HG03039 (cell line): ENCODE measurements around the gene TSPAN15.
"Not testable (repeated sequence)": the region's sequence is repeated elsewhere in the genome, so short reads cannot be mapped to it uniquely, and the experiment has no call there.

Source experiments
- ATAC-seq: cut with Tn5 transposase; IDR thresholded peaks from one replicate; pipeline ENCODE4 v1.9.1; 2021; ENCODE audit warnings: mild to moderate bottlenecking, moderate library complexity; ENCODE audit not compliant: unreplicated experiment

The TSPAN15 gene

DNA sequence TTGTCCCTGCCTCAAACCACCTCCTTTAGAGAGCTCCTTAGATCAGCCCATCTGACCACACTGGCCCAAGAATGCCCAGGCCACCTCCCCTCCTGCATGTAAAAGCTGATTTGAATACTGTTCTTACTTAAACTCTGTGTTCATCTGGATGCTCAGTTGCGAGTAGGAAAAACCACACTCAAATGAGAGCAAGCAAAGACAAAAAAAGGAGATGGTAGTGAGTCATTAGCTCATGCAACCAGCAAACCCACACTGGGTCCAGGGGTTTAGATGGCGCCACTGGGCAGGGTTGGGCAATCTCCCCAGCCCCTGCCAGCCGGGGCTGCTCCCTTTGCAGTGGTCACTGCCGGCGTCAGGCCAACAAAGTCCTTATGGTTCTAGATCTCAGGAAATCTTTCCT lies 32.7 kb downstream of the TSPAN15 start:
- no peak for ATAC-seq

DNA sequence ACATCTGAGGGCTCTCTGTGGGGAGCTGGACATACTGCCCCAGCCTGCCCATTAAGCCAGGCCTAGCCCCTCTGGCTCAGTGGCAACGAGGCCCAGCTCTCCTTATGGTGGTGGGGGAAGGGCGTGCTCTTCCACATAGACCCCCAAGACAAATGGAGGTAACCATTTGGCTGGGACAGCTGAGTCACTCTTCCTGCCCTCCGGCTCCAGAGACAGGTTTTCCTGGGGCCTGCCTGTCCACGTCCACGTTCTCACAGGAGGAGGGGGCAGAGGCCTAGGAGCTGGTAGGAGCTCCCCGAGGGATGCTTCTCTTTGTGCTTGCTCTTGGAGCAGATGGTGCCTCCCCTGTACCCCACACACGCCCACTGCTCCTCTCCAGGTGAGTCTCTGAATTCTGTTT lies 33.5 kb downstream of the TSPAN15 start:
- ATAC-seq: no peak

DNA sequence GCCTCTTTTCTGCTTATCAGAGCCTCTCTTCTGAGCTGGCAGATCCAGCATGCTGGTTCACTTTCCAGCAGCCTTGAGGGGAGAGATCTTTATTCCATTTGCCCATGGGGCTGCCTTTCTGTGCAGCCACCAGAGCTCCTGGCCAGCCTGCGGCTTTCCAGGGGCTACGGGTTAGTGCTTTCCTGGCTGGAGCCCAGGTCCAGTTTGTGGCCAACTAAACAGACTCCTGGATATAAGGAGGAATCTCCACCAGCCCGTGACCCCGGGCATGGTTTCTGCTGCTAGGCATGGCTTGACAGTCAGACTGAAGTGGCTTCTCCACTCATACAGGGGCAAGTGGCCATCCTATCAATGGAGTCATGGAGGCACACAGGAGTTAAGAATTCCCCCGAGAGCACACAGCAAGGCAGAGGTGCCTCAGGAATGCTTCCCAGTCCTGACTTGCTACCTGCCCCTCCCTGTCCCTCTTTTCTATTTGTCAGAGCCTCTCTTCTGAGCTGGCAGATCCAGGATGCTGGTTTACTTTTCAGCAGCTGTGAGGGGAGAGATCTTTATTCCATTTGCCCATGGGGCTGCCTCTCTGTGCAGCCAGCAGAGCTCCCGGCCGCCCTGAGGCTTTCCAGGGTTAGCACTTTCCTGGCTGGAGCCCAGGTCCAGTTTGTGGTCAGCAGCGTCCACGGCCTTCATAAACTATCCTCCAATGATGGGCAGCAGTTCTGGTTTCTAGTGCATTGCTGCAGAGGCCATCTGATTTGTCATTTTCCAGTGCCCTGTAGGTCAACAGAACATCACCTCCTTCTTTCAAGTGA lies 35.9 kb downstream of the TSPAN15 start:
- no peak for ATAC-seq

DNA sequence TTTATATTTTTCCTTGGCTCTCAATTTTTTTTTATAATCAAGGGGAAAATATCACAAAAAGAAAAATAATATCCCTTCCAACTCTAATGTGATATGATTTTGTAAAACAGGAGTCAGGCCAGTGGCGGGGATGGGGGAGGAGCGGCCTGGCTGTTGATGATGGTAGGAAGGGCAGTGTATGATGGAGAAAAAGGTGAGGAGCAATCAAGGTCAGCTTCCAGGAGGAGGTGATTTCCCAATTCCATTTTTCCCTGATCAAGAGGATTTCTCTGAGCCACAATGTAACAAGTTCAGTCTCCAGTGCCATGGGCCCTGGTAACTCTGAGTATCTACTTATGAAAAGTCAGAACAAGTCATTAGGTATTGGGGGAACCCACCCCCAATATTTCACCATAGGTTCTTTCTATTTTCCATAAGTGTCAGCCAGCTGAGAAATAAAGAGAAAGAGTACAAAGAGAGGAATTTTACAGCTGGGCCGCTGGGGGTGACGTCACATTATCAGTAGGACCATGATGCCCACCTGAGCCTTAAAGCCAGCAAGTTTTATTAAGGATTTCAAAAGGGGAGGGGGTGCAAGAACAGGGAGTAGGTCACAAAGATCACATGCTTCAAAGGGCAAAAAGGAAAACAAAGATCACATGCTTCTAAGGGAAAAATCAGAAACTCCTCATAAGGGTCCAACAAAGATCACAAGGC lies 37.0 kb downstream of the TSPAN15 start:
- not testable (repeated sequence) for ATAC-seq

DNA sequence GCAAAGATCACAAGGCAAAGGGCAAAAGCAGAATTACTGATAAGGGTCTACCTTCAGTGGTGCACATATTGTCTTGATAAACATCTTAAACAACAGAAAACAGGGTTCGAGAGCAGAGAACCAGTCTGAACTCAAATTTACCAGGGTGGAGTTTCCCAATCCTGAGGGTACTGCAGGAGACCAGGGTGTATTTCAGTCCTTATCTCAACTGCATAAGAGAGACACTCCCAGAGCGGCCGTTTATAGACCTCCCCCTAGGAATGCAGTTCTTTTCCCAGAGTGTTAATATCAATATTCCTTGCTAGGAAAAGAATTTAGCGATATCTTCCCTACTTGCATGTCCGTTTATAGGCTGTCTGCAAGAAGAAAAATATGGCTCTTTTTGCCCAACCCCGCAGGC lies 37.6 kb downstream of the TSPAN15 start:
- not testable (repeated sequence) for ATAC-seq

DNA sequence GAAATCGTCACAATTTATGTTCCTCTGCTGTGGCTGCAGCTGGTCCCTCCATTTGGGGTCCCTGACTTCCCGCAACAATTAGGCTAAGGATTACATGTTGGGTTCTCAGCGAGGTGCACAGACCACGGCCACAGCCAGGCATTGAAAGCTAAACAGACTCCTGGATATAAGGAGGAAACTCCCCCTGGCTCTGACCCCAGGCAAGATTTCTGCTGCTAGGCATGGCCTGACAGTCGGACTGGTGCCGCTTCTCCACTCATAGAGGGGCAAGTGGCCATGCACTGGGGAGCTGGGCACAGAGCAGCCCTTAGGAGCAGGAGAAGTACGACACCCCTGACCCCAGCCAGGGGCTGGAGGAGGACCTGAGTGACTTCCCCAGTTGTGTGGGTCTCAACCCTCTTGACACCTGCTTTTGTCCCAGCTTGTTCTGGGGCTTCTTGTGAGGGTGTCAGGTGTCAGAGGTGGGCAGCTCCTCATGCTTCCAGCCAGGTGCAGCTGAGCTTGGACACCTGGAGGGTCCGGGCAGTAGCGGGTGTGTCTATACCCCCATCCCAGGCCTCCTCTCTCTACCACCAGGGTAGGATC lies 38.3 kb downstream of the TSPAN15 start:
- ATAC-seq: no peak

DNA sequence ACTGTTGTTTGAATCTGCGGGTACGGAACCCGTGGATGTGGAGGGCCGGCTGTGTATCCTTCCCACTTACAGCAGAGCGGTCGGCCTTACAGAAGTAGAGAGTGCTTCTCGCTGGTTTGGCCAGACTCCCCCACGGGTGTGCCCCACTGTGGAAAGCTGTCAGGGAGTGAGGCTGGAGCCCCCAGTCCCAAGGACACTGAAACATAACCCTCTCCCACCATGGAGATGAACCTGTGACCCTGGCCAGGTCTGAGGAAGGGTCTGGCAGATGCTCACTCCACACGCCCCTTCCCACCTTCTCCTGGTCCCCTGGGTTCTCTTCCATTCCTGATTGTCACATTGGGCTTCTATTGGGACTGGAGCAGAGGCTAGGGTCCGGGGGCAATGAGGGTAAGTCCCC lies 39.6 kb downstream of the TSPAN15 start:
- no peak for ATAC-seq

DNA sequence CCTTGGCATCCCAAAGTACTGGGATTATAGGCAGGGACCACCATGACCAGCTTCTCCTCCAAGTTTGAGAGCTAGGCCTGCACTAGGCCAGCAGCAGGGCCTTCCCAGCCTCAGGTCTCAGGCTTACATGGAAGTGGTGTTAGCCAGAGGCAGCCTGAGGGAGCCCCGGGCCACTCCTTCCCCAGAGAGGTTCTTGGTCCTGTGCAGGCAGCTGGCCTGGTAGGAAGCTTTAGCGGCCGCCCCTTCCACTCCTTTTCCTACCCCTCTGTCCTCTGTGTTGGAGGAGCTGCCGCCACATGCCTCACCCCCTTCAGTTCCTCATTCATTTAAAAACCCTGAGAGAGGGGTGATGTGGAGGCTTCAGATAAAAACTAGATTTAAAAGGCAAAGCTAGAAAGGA lies 40.3 kb downstream of the TSPAN15 start:
- ATAC-seq: no peak

DNA sequence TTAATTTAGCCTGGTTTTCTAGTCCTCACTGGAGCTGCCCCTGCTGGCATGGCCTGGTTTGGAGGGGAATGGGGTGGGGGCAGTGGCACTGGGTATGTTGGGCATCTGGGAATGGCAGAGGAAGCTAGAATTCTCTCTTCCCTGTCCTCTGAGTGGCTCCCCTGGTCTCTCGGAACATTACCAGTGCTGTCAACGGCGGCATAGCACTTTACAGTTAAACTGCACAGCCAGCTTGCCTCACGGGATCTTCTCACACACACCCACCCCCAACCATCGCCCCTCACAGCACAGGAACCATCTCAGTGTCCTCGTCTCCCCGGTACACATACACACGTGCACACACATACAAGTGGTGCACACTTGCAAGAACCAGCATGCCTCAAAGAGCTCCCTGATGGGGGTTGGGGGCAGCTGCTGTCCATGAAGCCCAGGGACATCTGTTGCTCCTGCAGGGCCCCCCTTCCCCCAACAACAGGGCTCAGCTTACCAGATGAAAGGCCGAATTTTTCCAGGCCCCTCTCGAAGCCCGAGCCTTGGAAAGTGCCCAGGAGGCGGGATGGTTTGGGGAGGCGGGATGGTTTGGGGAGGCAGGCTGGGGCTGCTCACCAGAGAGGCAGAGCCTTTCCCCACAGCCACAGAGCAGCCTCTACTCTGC lies 41.0 kb downstream of the TSPAN15 start:
- ATAC-seq: no peak

DNA sequence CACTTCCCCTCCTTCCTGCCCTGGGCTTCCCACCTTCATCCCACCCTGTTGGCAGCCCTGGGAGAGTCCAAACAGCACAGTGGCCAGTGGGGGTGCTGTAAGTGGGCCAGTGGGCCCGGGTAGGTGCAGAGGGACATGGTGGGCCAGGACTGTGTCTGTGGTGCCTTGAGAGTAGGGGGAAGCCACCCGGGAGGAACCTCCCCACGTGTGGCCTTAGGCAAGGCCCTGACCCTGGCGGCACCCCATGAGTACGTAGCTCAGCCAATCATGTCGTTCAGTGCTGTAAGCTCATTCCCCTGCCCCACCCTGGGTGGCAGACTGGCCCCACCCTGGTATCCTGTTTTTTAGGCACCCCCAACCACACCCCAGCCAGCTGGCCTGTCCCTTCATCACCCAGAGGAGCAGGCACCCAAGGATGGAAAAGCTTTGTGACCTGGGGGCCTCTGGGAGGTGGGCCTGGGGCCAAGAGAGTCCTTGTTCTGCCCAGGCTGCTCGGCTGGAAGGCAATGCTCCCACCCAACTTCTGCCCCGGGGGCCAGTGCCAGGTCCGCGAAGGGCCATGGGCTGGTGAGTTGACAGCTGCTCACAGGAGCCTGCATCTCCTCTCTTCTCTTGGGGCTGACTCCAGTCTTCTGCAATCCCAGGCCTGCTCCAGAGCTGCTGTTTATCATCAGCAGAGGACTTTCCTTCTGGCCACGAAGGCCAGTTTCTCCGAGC lies 41.6 kb downstream of the TSPAN15 start:
- no peak for ATAC-seq

DNA sequence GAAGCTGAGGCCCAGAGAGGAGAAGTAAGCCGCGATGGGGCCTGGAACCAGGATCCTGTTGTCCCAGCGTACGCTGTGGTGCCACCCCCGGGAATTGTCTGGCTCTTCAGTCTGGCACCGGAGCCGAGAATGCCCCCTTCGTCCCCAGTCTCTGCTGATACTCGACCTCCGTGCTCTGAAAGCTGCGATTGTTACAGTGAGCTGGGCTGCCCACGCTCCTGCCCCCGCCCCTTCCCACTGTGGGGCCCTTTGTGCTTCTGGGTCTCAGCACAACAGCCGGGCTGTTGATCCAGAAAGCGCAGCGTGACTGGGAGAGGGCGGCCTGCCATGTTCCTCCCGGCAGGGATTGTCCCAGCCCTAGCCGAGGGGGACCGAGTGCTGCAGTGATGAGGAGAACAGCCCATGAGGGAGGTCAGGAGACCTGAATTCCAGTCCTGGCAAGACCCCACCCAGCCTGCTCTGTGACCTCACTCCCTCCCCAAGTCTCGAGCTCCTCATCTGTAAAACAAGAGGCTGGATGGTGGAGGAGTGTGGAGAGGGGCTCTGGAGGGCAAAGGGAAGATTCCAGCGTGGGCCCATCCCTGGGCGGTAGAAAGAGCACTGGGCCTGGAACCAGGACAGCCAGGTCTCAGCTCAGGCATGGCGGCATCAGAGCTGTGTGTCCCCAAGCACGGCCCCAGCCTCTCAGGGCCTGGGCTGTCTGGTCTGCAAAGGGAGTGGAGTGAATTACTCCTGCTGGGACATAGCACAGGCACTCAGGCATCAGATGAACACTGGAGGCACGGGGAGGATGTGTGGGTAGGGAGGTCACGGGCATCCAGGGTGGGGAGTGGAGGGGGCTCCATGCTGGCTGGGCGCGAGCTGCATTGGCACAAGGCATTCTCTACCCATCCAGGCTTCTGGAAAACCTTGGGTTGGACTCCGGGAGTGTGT lies 43.6 kb downstream of the TSPAN15 start:
- ATAC-seq: no peak

DNA sequence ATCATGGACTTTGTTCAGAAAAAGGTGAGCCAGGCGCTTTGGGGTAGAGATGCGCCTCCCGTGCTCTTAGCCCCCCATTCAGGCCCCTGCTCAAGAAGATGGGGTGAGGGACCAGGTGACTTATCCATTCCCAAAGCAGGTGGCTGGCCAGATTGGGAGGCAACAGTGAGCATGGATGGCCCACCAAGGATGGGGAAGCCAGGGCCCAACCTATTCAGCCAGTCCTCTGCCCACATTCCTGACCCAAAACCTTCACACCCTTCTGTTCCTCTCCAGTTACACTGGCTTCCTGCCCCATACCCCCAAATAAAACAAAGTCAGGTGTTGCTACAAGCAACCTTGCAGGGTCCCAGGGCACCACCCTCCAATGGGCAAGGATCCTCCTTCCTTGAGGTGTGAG lies 44.4 kb downstream of the TSPAN15 start:
- ATAC-seq: no peak

DNA sequence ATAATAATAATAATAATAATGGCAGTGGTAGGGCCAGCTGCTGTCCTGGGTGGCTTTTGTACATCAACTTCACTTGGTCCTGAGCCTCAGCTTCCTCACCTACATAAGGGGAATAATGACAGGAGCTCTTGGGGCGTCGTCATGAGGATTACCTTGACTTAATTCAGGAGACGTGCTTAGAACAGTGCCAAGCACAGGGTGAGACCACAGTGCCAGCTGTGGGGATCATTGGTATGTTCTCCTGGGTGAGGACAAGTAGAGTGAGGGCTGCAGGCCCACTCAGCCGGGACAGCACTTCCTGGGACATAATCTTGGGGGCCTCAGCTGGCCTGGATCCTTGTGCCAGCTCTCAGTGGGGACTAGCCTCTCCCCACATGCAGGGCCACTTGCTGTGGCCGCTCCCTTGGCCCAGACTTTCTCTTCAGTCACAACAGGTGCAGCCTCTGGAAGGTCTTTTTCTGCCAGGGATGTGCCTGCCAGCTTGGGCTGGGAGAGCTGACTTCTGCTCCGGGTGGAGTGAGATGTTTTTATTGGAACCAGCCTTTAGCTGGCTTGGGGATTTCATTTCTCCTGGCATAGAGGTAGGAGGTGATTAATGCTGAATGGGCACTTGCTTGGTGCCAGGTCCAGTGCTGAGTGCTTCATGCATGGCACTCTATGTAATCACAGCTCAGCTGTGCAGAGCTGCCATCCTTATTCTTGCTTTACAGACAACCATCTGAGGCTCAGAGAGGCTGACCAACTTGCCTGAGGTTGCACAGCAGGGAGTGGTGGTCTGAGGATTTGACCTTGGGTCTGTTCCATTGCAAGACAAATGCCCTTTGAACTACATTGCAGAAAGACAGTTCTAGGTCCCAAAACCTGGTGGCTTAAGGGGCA lies 45.3 kb downstream of the TSPAN15 start:
- no peak for ATAC-seq

DNA sequence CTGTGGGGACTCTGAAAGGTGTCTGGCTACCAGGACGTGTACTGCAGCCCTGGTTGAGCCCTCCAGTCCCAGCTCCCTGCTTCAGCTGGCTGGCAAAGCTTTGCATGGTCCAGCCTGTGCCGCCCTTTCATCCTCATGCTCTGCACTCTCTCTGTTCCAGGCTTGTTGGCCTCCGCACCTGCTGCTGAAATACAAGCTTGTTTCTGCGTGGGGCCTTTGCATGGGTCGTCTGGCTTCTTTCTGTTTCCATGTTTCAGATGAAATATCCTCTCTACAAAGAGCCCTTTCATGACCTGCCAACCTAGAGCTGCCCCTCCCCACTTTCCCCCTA lies 45.9 kb downstream of the TSPAN15 start:
- ATAC-seq: no peak

DNA sequence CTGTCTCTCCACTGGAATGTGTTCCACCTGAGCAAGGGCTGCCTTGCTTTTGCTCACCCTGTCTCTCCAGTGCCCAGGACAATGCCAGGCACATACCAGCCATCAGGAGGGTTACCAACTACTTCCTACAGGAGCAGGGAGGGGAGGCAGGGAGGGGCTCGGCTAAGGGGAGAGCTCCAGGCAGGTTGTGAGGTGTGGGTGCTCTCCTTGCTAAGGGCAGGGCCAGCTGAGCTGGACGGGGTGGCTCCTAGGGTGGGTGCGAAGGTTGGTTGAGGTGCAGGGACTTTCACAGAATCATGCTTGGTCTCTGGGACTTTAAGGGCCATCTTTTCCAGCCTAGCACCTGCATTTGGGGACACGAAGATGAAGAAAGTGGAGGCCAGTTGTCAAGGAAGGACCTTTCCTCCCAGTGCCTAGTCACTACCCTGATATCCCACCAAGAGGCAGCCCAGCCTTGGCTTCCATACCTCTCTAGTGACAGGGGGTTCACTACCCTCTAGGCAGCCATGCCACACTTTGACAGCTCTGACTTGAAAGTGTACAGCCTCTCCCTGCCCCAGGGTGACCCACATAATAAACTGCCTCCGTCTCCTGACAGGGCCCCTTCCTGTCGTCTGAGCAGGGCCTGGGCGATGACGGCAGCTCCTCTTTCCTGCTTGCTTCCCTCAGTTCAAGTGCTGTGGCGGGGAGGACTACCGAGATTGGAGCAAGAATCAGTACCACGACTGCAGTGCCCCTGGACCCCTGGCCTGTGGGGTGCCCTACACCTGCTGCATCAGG lies 46.5 kb downstream of the TSPAN15 start:
- no peak for ATAC-seq

DNA sequence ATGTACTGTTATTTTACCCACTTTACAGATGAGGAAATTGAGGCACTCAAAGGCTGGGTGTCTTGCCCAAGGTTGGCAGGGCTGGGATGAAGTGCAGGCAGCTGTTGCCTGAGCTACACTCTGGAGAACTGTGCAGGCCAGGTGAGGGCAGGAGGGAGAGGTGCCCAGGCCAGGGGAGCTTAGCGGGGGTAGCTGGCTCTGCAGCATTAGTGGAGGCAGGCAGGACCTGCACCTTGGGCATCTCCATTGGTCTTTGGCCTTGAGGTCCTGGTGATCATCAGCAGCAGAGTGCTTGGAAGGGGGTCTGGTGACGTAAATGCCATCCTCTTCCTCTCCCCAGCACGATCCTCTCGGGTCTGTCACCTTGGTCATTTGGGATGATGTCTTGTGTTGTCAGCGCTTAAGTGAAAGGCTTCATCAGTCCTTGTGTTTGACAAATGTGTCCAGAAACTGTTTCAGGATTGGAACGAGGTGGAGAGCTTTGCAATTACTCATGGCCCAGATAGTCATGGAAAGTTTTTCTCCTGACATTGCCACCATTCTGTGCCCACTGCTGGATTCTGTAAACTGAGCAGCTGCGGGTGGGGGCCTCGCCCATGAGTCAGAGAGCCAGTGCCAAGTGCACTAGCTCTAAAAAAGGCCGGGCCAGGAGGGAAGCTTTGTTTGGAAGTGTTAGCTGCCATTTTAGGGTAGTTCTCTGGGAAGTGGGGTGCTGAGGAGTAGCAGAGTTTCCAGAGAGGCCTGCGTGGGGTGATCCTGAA lies 47.6 kb downstream of the TSPAN15 start:
- ATAC-seq: no peak
